Loucy (cell line): ENCODE results near the gene PLEKHD1.

Experiments used
- EZH2phosphoT487 ChIP-seq: fragments of 200-600 bp; IDR thresholded peaks from 2 replicates; pipeline ENCODE4 v1.6.1; 2018; ENCODE audit warnings: antibody characterized with exemption, mild to moderate bottlenecking, moderate library complexity, borderline replicate concordance
- TF ChIP-seq, protein P1 (sequence below): fragments of 200-600 bp; sonication (generic); conservative IDR thresholded peaks from 2 replicates; pipeline ENCODE4 v1.5.1; 2014; ENCODE audit warnings: mild to moderate bottlenecking, antibody characterized with exemption, low read length

DNA sequence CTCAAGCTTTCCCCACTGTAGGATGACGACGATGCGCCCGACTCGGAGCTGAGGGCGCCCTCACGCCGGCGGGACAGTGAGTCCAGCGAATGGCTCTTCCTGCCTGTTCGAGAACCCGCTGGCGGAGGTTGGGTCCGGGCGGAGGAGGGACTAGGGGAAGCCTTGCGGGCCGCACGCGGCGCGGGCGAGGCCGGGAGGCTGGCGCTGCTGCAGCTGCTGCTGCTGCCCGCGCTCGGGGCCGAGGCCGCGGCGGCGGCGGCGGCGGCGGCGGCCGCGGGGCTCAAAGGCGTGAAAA, 88.3 kb downstream of the PLEKHD1 start:
- TF ChIP-seq, protein P1, sequence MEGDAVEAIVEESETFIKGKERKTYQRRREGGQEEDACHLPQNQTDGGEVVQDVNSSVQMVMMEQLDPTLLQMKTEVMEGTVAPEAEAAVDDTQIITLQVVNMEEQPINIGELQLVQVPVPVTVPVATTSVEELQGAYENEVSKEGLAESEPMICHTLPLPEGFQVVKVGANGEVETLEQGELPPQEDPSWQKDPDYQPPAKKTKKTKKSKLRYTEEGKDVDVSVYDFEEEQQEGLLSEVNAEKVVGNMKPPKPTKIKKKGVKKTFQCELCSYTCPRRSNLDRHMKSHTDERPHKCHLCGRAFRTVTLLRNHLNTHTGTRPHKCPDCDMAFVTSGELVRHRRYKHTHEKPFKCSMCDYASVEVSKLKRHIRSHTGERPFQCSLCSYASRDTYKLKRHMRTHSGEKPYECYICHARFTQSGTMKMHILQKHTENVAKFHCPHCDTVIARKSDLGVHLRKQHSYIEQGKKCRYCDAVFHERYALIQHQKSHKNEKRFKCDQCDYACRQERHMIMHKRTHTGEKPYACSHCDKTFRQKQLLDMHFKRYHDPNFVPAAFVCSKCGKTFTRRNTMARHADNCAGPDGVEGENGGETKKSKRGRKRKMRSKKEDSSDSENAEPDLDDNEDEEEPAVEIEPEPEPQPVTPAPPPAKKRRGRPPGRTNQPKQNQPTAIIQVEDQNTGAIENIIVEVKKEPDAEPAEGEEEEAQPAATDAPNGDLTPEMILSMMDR: no peak
- TF ChIP-seq EZH2phosphoT487: no peak
